HK-2 (cell line): Measurements from ENCODE around the gene MBP.
A peak's percentile ranks its signal among the peaks of the same experiment; 100 is the strongest.

Experiments used
- DNase-seq: peaks from one replicate; pipeline ENCODE4 v3.0.0-alpha.2; 2018; ENCODE audit not compliant: unreplicated experiment

The MBP gene

GRCh38 chr18:76988031-76988826 lies 144.4 kb downstream of the MBP start:
- DNase-seq = no peak

GRCh38 chr18:76986406-76986805 lies 146.2 kb downstream of the MBP start:
- no peak for DNase-seq

- DNase-seq = no peak
These were observed 146.7 kb downstream of the MBP start for GRCh38 chr18:76985951-76986236.

GRCh38 chr18:76985156-76985950 lies 147.2 kb downstream of the MBP start:
- DNase-seq = no peak

- no peak for DNase-seq
These were observed 148.1 kb downstream of the MBP start for GRCh38 chr18:76984193-76985155.

GRCh38 chr18:76983613-76984051 lies 149.0 kb downstream of the MBP start:
- DNase-seq = no peak

- DNase-seq = peak; percentile 80
These were observed 149.6 kb downstream of the MBP start for GRCh38 chr18:76982841-76983583.

- no peak for DNase-seq
These were observed 150.5 kb downstream of the MBP start for GRCh38 chr18:76982038-76982437.

GRCh38 chr18:76981396-76981968 lies 151.1 kb downstream of the MBP start:
- DNase-seq = no peak

- DNase-seq = no peak
These were observed 151.8 kb downstream of the MBP start for GRCh38 chr18:76980663-76981395.

GRCh38 chr18:76979906-76980305 lies 152.7 kb downstream of the MBP start:
- DNase-seq = no peak

- no peak for DNase-seq
These were observed 153.4 kb downstream of the MBP start for GRCh38 chr18:76979111-76979751.

GRCh38 chr18:76978616-76979015 lies 154.0 kb downstream of the MBP start:
- no peak for DNase-seq

GRCh38 chr18:76977684-76978232 lies 154.8 kb downstream of the MBP start:
- no peak for DNase-seq

- DNase-seq = no peak
These were observed 155.4 kb downstream of the MBP start for GRCh38 chr18:76977108-76977621.

GRCh38 chr18:76975577-76976110 lies 156.9 kb downstream of the MBP start:
- DNase-seq = no peak

- DNase-seq = no peak
These were observed 158.2 kb downstream of the MBP start for GRCh38 chr18:76974386-76974785.

- no peak for DNase-seq
These were observed 158.9 kb downstream of the MBP start for GRCh38 chr18:76973520-76974266.
